Activated CD4-positive, alpha-beta T cell treated with anti-CD3 and anti-CD28 coated beads, Interleukin-2, amount 10 ng/mL, durations not matched to agents 24 days and 14 days (primary cell): Measurements from ENCODE around the gene PIEZO1. TPM values are rescaled to one million over a fixed set of nuclear protein-coding genes. Genes with fewer than 3 reads are reported as not detected.
"Not testable (repeated sequence)": the region's sequence is repeated elsewhere in the genome, so short reads cannot be mapped to it uniquely, and the experiment has no call there.

Experiments used
- DNase-seq: peaks from one replicate; pipeline ENCODE4 v3.0.0; 2022
- H3K27ac Mint-ChIP-seq: one replicate; pipeline ENCODE4 v1.8.0; 2022; ENCODE audit warnings: mild to moderate bottlenecking, mixed read lengths
- H3K27me3 Mint-ChIP-seq: one replicate; pipeline ENCODE4 v1.8.0; 2022; ENCODE audit warnings: mixed read lengths
- H3K36me3 Mint-ChIP-seq: one replicate; pipeline ENCODE4 v1.8.0; 2022; ENCODE audit warnings: low read depth, mild to moderate bottlenecking, mixed read lengths
- H3K4me1 Mint-ChIP-seq: one replicate; pipeline ENCODE4 v1.8.0; 2021; ENCODE audit warnings: mixed read lengths
- H3K4me3 Mint-ChIP-seq: one replicate; pipeline ENCODE4 v1.8.0; 2022; ENCODE audit warnings: mild to moderate bottlenecking, moderate library complexity, mixed read lengths
- H3K9me3 Mint-ChIP-seq: one replicate; pipeline ENCODE4 v1.8.0; 2021; ENCODE audit warnings: mixed read lengths
- intact Hi-C: fragments of 100-400 bp; cut with micrococcal nuclease; formaldehyde crosslinking; loops from one replicate; pipeline ENCODE4 v1.15.1; 2023
- total RNA-seq: library from RNA; stranded (reverse); gene quantifications from 2 replicates; pipeline ENCODE4 v1.2.3, GENCODE V29; 2022

The PIEZO1 gene
- total RNA-seq, 1 donor from 2014 or later, result 226 TPM

DNA sequence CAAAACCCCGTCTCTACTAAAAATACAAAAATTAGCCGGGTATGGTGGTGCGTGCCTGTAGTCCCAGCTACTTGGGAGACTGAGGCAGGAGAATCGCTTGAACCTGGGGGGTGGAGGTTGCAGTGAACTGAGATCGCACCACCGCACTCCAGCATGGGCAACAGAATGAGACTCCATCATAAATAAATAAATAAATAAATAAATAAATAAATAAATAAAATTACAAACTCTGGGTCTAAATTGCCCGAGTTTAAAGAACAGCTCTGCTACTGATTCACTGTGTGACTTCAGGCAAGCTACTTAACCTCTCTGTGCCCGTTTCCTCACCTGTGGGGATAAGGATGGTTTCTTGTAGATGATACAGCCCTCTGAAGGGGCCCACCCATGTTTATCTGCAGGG is 115.5 kb downstream of the PIEZO1 start:
- not testable (repeated sequence) for DNase-seq, H3K27me3 Mint-ChIP-seq, H3K4me1 Mint-ChIP-seq, H3K4me3 Mint-ChIP-seq, H3K9me3 Mint-ChIP-seq, H3K27ac Mint-ChIP-seq
- intact Hi-C loops, result loop anchor here (10.0 kb wide), 1 partner anchor 215 kb away; the partner anchor contains the start of gene ZFPM1
- H3K36me3 Mint-ChIP-seq, result peaks cover 14% of the 10 kb centered on the region

GRCh38 chr16:88667461-88667860 is 117.6 kb downstream of the PIEZO1 start:
- peaks cover 17% of the 10 kb centered on the region for H3K36me3 Mint-ChIP-seq
- intact Hi-C loops, result loop anchor here (10.0 kb wide), 1 partner anchor 213 kb away; the partner anchor contains the start of gene ZFPM1

DNA sequence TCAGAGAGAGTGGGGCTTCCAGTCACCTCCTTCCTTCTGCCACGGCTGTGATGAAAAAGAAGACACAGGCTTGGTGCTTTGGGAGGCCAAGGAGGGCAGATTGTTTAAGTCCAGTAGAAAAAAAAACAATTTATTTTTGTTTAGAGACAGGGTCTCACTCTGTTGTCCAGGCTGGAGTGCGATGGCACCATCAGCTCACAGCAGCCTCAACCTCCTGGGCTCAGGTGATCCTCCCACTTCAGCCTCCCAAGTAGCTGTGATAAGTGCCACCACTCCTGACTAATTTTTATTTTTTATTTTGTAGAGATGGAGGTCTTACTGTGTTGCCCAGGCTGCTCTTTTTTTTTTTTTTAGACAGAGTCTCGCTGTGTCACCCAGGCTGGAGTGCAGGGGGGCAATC is 119.5 kb downstream of the PIEZO1 start:
- H3K4me1 Mint-ChIP-seq, result peaks cover 17% of the 10 kb centered on the region
- no peaks in the 10 kb centered on the region for H3K27me3 Mint-ChIP-seq
- intact Hi-C loops, result loop anchor here (10.0 kb wide), 1 partner anchor 211 kb away; the partner anchor contains the start of gene ZFPM1
- no peak for DNase-seq
- no peak overlapping the region for H3K4me3 Mint-ChIP-seq
- peaks cover 22% of the 10 kb centered on the region for H3K36me3 Mint-ChIP-seq
- H3K27ac Mint-ChIP-seq, result no peak overlapping the region
- H3K9me3 Mint-ChIP-seq, result no peaks in the 10 kb centered on the region

More at GRCh38 chr16:88667461-88667860, 117.6 kb downstream of the PIEZO1 start:
- Mint-ChIP-seq H3K9me3 (no peaks in the 10 kb centered on the region), H3K27me3 (no peaks in the 10 kb centered on the region), H3K4me1 (peaks cover 7% of the 10 kb centered on the region), H3K27ac (no peak overlapping the region), H3K4me3 (no peak overlapping the region)
- no peak for DNase-seq

Other genes with a start within 250 kb of the PIEZO1 start
- 106 and 118 TPM in 2 replicates for gene ZC3H18, start 214.8 kb downstream of the PIEZO1 start, total RNA-seq
- not detected in 2 replicates for gene IL17C, start 146.6 kb downstream of the PIEZO1 start, total RNA-seq
- gene CYBA, start 134.2 kb downstream of the PIEZO1 start, total RNA-seq, result 222 and 228 TPM in 2 replicates
- gene MVD, start 122.1 kb downstream of the PIEZO1 start, total RNA-seq, result 95.7 and 102 TPM in 2 replicates
- 3.0 and 3.3 TPM in 2 replicates for gene SNAI3, start 98.7 kb downstream of the PIEZO1 start, total RNA-seq
- gene RNF166, start 78.8 kb downstream of the PIEZO1 start, total RNA-seq, result 47.3 and 49.7 TPM in 2 replicates
- 68.8 and 69.9 TPM in 2 replicates for gene CTU2, start 78.7 kb downstream of the PIEZO1 start, total RNA-seq
- 93.2 and 98.3 TPM in 2 replicates for gene CDT1, start 18.6 kb upstream of the PIEZO1 start, total RNA-seq
- gene APRT, start 26.7 kb upstream of the PIEZO1 start, total RNA-seq, result 312 and 314 TPM in 2 replicates
- 23.2 and 23.4 TPM in 2 replicates for gene GALNS, start 71.7 kb upstream of the PIEZO1 start, total RNA-seq
- gene TRAPPC2L, start 71.9 kb upstream of the PIEZO1 start, total RNA-seq, result 62.1 and 67.1 TPM in 2 replicates
- gene PABPN1L, start 81.4 kb upstream of the PIEZO1 start, total RNA-seq, result not detected in 2 replicates
- not detected in 2 replicates for gene CBFA2T3, start 192.0 kb upstream of the PIEZO1 start, total RNA-seq